ENCODE results near the gene STEAP2.

Gene STEAP2

GRCh38 chr7:90211391-90212148, at the start of gene STEAP2:
TSS of gene STEAP2 (plus strand) at chr7:90211740. CDS start at chr7:90225083, 13,343 bp downstream.
- TF ChIP-seq POLR2A (IDR thresholded peaks at IDR 0.05; ENCODE audit: low read depth, low read length) = peak; percentile 48
- DNase-seq (ENCODE audit: insufficient read length, low spot score) (peak; percentile 79), FAIRE-seq (no peak)

GRCh38 chr7:90163534-90163933, 48.0 kb upstream of the STEAP2 start:
- TF ChIP-seq POLR2A (IDR thresholded peaks at IDR 0.05; ENCODE audit: low read depth, low read length) = no peak
- no peak for FAIRE-seq
- DNase-seq (ENCODE audit: insufficient read length, low spot score) = no peak

GRCh38 chr7:90165724-90166123, 45.8 kb upstream of the STEAP2 start:
- no peak for TF ChIP-seq POLR2A (IDR thresholded peaks at IDR 0.05; ENCODE audit: low read depth, low read length)
- no peak for DNase-seq (ENCODE audit: insufficient read length, low spot score)
- FAIRE-seq = no peak

- no peak for TF ChIP-seq POLR2A (IDR thresholded peaks at IDR 0.05; ENCODE audit: low read depth, low read length)
- FAIRE-seq (no peak), DNase-seq (ENCODE audit: insufficient read length, low spot score) (no peak)
Observed at GRCh38 chr7:90166153-90166552, 45.4 kb upstream of the STEAP2 start.

- FAIRE-seq (no peak), DNase-seq (ENCODE audit: insufficient read length, low spot score) (no peak)
- no peak for TF ChIP-seq POLR2A (IDR thresholded peaks at IDR 0.05; ENCODE audit: low read depth, low read length)
Observed at GRCh38 chr7:90167361-90167760, 44.2 kb upstream of the STEAP2 start.

GRCh38 chr7:90169891-90170290, 41.6 kb upstream of the STEAP2 start:
- TF ChIP-seq POLR2A (IDR thresholded peaks at IDR 0.05; ENCODE audit: low read depth, low read length) = no peak
- FAIRE-seq (no peak), DNase-seq (ENCODE audit: insufficient read length, low spot score) (no peak)

GRCh38 chr7:90172121-90172520, 39.4 kb upstream of the STEAP2 start:
- DNase-seq (ENCODE audit: insufficient read length, low spot score) (no peak), FAIRE-seq (no peak)
- TF ChIP-seq POLR2A (IDR thresholded peaks at IDR 0.05; ENCODE audit: low read depth, low read length) = no peak

- TF ChIP-seq POLR2A (IDR thresholded peaks at IDR 0.05; ENCODE audit: low read depth, low read length) = no peak
- no peak for FAIRE-seq
Observed at GRCh38 chr7:90172624-90173023, 38.9 kb upstream of the STEAP2 start.

GRCh38 chr7:90173127-90173844, 38.3 kb upstream of the STEAP2 start:
- no peak for TF ChIP-seq POLR2A (IDR thresholded peaks at IDR 0.05; ENCODE audit: low read depth, low read length)
- FAIRE-seq (no peak), DNase-seq (ENCODE audit: insufficient read length, low spot score) (no peak)

More at GRCh38 chr7:90172624-90173023, 38.9 kb upstream of the STEAP2 start:
- DNase-seq (ENCODE audit: insufficient read length, low spot score) = no peak

- FAIRE-seq (no peak), DNase-seq (ENCODE audit: insufficient read length, low spot score) (no peak)
- no peak for TF ChIP-seq POLR2A (IDR thresholded peaks at IDR 0.05; ENCODE audit: low read depth, low read length)
Observed at GRCh38 chr7:90175667-90176066, 35.9 kb upstream of the STEAP2 start.

GRCh38 chr7:90176195-90176594, 35.3 kb upstream of the STEAP2 start:
- no peak for TF ChIP-seq POLR2A (IDR thresholded peaks at IDR 0.05; ENCODE audit: low read depth, low read length)
- FAIRE-seq = no peak

GRCh38 chr7:90178166-90178565, 33.4 kb upstream of the STEAP2 start:
- TF ChIP-seq POLR2A (IDR thresholded peaks at IDR 0.05; ENCODE audit: low read depth, low read length) = no peak
- no peak for DNase-seq (ENCODE audit: insufficient read length, low spot score)
- no peak for FAIRE-seq

More at GRCh38 chr7:90176195-90176594, 35.3 kb upstream of the STEAP2 start:
- no peak for DNase-seq (ENCODE audit: insufficient read length, low spot score)

- peak; percentile 40 for DNase-seq (ENCODE audit: insufficient read length, low spot score)
- TF ChIP-seq POLR2A (IDR thresholded peaks at IDR 0.05; ENCODE audit: low read depth, low read length) = no peak
- FAIRE-seq = peak; percentile 92
Observed at GRCh38 chr7:90178679-90179278, 32.8 kb upstream of the STEAP2 start.

- TF ChIP-seq POLR2A (IDR thresholded peaks at IDR 0.05; ENCODE audit: low read depth, low read length) = no peak
- FAIRE-seq = no peak
- no peak for DNase-seq (ENCODE audit: insufficient read length, low spot score)
Observed at GRCh38 chr7:90180011-90180585, 31.4 kb upstream of the STEAP2 start.
